Astrocyte (in vitro differentiated cells and primary cell): ENCODE results near the gene NBR1. TPM values are rescaled to one million over a fixed set of nuclear protein-coding genes. Genes with fewer than 3 reads are reported as not detected.

ENCODE experiments used
- total RNA-seq: library from RNA; stranded (reverse); gene quantifications from 2 replicates; pipeline ENCODE4 v1.2.1, GENCODE V29; 2021

Gene NBR1
- total RNA-seq, 1 donor from 2014 or later: 46.8 TPM

Other genes starting within 250 kb of the NBR1 start
- gene AARSD1, start 206.8 kb upstream of the NBR1 start, total RNA-seq: 42.8 and 45.2 TPM in 2 replicates
- 5.1 and 5.8 TPM in 2 replicates for gene PTGES3L, start 191.1 kb upstream of the NBR1 start, total RNA-seq
- 13.2 and 13.8 TPM in 2 replicates for gene RUNDC1, start 190.6 kb upstream of the NBR1 start, total RNA-seq
- 993 and 1,032 TPM in 2 replicates for gene RPL27, start 172.8 kb upstream of the NBR1 start, total RNA-seq
- 60.5 and 72.8 TPM in 2 replicates for gene IFI35, start 164.4 kb upstream of the NBR1 start, total RNA-seq
- gene VAT1, start 148.8 kb upstream of the NBR1 start, total RNA-seq: 348 and 413 TPM in 2 replicates
- gene RND2, start 146.0 kb upstream of the NBR1 start, total RNA-seq: 1.3 and 2.3 TPM in 2 replicates
- 3.6 and 6.0 TPM in 2 replicates for gene BRCA1, start 45.9 kb upstream of the NBR1 start, total RNA-seq
- 10.1 and 11.4 TPM in 2 replicates for gene TMEM106A, start 40.7 kb downstream of the NBR1 start, total RNA-seq
- gene CCDC200, start 57.4 kb downstream of the NBR1 start, total RNA-seq: not detected in 2 replicates
- 4,186 and 4,812 TPM in 2 replicates for gene RNU2-1, start 62.8 kb downstream of the NBR1 start, total RNA-seq
- gene ARL4D, start 227.8 kb downstream of the NBR1 start, total RNA-seq: 19.7 and 26.3 TPM in 2 replicates